ENCODE results near the gene PAPSS2. TPM values are rescaled to one million over a fixed set of nuclear protein-coding genes. Genes with fewer than 3 reads are reported as not detected.

Gene PAPSS2
- total RNA-seq, 4 donors from 2014 or later: 25.5 to 32.1 (median 28.8) TPM

GRCh38 chr10:87720665-87721064, 61.0 kb downstream of the PAPSS2 start:
- 92 to 100% methylated on average over 1 of the region's 1 CpG for WGBS, 2 donors
- Histone ChIP-seq H3K4me3 (replicated peaks in 1 of 3) (no peak overlapping the region), H3K36me3 (no peaks in the 10 kb centered on the region), H3K4me1 (no peaks in the 10 kb centered on the region), H3K27me3 (no peaks in the 10 kb centered on the region), H3K9me3 (no peaks in the 10 kb centered on the region), H3K27ac (no peak overlapping the region)
- TF ChIP-seq POLR2A (IDR thresholded peaks at IDR 0.05): no peak
- TF ChIP-seq CTCF (IDR thresholded peaks at IDR 0.05): no peak
- DNase-seq: no peak
- intact Hi-C loops (cut with DNase I): no loop called here

- Histone ChIP-seq H3K4me1 (no peaks in the 10 kb centered on the region), H3K9me3 (no peaks in the 10 kb centered on the region), H3K27ac (no peak overlapping the region), H3K4me3 (replicated peaks in 1 of 3) (no peak overlapping the region), H3K36me3 (no peaks in the 10 kb centered on the region), H3K27me3 (no peaks in the 10 kb centered on the region)
- intact Hi-C loops (cut with DNase I): no loop called here
- TF ChIP-seq CTCF (IDR thresholded peaks at IDR 0.05): no peak
- no peak for TF ChIP-seq POLR2A (IDR thresholded peaks at IDR 0.05)
- WGBS, 2 donors: 83 to 93% methylated on average over 2 of the region's 2 CpGs
- DNase-seq: no peak
Measured at GRCh38 chr10:87721781-87722180, 62.1 kb downstream of the PAPSS2 start.

GRCh38 chr10:87722716-87723115, 63.0 kb downstream of the PAPSS2 start:
- H3K4me3 ChIP-seq (replicated peaks in 1 of 3): no peak overlapping the region
- no peak overlapping the region for H3K27ac ChIP-seq
- H3K4me1 ChIP-seq: no peaks in the 10 kb centered on the region
- H3K27me3 ChIP-seq: no peaks in the 10 kb centered on the region
- TF ChIP-seq CTCF (IDR thresholded peaks at IDR 0.05) (no peak), POLR2A (IDR thresholded peaks at IDR 0.05) (no peak)
- H3K36me3 ChIP-seq: no peaks in the 10 kb centered on the region
- DNase-seq: no peak
- no peaks in the 10 kb centered on the region for H3K9me3 ChIP-seq
- intact Hi-C loops (cut with DNase I): no loop called here
- WGBS, 2 donors: 81 to 84% methylated on average over 4 of the region's 4 CpGs

- Histone ChIP-seq H3K9me3 (no peaks in the 10 kb centered on the region), H3K27ac (no peak overlapping the region), H3K4me3 (replicated peaks in 1 of 3) (no peak overlapping the region), H3K36me3 (no peaks in the 10 kb centered on the region), H3K4me1 (no peaks in the 10 kb centered on the region), H3K27me3 (no peaks in the 10 kb centered on the region)
- intact Hi-C loops (cut with DNase I): no loop called here
- TF ChIP-seq POLR2A (IDR thresholded peaks at IDR 0.05): no peak
- no peak for TF ChIP-seq CTCF (IDR thresholded peaks at IDR 0.05)
- WGBS, 2 donors: 73 to 76% methylated on average over 6 of the region's 6 CpGs
- no peak for DNase-seq
Measured at GRCh38 chr10:87723500-87723899, 63.8 kb downstream of the PAPSS2 start.

- intact Hi-C loops (cut with DNase I): no loop called here
- no peaks in the 10 kb centered on the region for H3K4me1 ChIP-seq
- no peak for TF ChIP-seq POLR2A (IDR thresholded peaks at IDR 0.05)
- TF ChIP-seq CTCF (IDR thresholded peaks at IDR 0.05): no peak
- no peaks in the 10 kb centered on the region for H3K36me3 ChIP-seq
- DNase-seq: no peak
- no peaks in the 10 kb centered on the region for H3K9me3 ChIP-seq
- WGBS, 2 donors: 94 to 95% methylated on average over 5 of the region's 5 CpGs
- no peak overlapping the region for H3K4me3 ChIP-seq (replicated peaks in 1 of 3)
- H3K27me3 ChIP-seq: no peaks in the 10 kb centered on the region
- no peak overlapping the region for H3K27ac ChIP-seq
Measured at GRCh38 chr10:87724789-87725188, 65.1 kb downstream of the PAPSS2 start.
